Neural cell (in vitro differentiated cells): ENCODE data around the gene AHI1. TPM values are rescaled to one million over a fixed set of nuclear protein-coding genes. Genes with fewer than 3 reads are reported as not detected.

Experiments
- H2AFZ ChIP-seq: fragments of 200-600, 300-800 bp; sonication (generic), shearing (Covaris generic); 2 replicates; pipeline ENCODE4 v1.6.0; 2014; ENCODE audit warnings: low read depth, mild to moderate bottlenecking, antibody characterized with exemption, low read length, moderate library complexity
- H3F3A ChIP-seq: fragments of 200-600 bp; shearing (Covaris generic); 2 replicates; pipeline ENCODE4 v1.6.1; 2016; ENCODE audit warnings: mild to moderate bottlenecking, moderate library complexity, mixed read lengths, antibody characterized with exemption, low read length; ENCODE audit not compliant: insufficient read depth, poor library complexity, severe bottlenecking
- H3K27ac ChIP-seq: fragments of 200-600, 300-800 bp; sonication (generic), shearing (Covaris generic); 2 replicates; pipeline ENCODE4 v1.5.1; 2014; ENCODE audit warnings: mild to moderate bottlenecking, low read length, moderate library complexity
- H3K27me3 ChIP-seq: fragments of 300-800, 200-600 bp; sonication (generic), shearing (Covaris generic); 2 replicates; pipeline ENCODE4 v1.6.0; 2014; ENCODE audit warnings: mild to moderate bottlenecking, low read depth, low read length, moderate library complexity; ENCODE audit not compliant: insufficient read depth
- H3K36me3 ChIP-seq: fragments of 300-800, 200-600 bp; sonication (generic), shearing (Covaris generic); 2 replicates; pipeline ENCODE4 v1.5.1; 2014; ENCODE audit warnings: mild to moderate bottlenecking, antibody characterized with exemption, low read length, moderate library complexity; ENCODE audit not compliant: insufficient read depth
- H3K4me2 ChIP-seq: fragments of 300-800, 200-600 bp; sonication (generic), shearing (Covaris generic); 2 replicates; pipeline ENCODE4 v1.6.0; 2014; ENCODE audit warnings: mild to moderate bottlenecking, low read length
- H3K4me3 ChIP-seq: fragments of 300-800, 200-600 bp; sonication (generic), shearing (Covaris generic); 2 replicates; pipeline ENCODE4 v1.5.1; 2014; ENCODE audit warnings: mild to moderate bottlenecking, low read length, moderate library complexity
- H3K79me2 ChIP-seq: fragments of 200-600 bp; shearing (Covaris generic); replicated peaks from 2 replicates; pipeline ENCODE4 v1.6.0; 2014; ENCODE audit warnings: mild to moderate bottlenecking, low read length, moderate library complexity; ENCODE audit not compliant: insufficient read depth
- H3K9ac ChIP-seq: fragments of 300-800, 200-600 bp; sonication (generic), shearing (Covaris generic); 2 replicates; pipeline ENCODE4 v1.6.1; 2016; ENCODE audit warnings: mild to moderate bottlenecking, low read length, mixed read lengths
- H3K9me2 ChIP-seq: fragments of 200-600 bp; shearing (Covaris generic); 2 replicates; pipeline ENCODE4 v1.6.1; 2016; ENCODE audit warnings: mild to moderate bottlenecking, low read length, mixed read lengths; ENCODE audit not compliant: insufficient read depth
- H3K9me3 ChIP-seq: fragments of 200-600, 300-800 bp; sonication (generic), shearing (Covaris generic); 2 replicates; pipeline ENCODE4 v1.6.1; 2016; ENCODE audit warnings: mild to moderate bottlenecking, mixed run types, low read length, moderate library complexity, mixed read lengths
- H4K20me1 ChIP-seq: fragments of 200-600 bp; shearing (Covaris generic); 2 replicates; pipeline ENCODE4 v1.6.1; 2016; ENCODE audit warnings: mild to moderate bottlenecking, mixed run types; ENCODE audit not compliant: insufficient read depth
- EP300 ChIP-seq: fragments of 450-650 bp; conservative IDR thresholded peaks from 2 replicates; pipeline ENCODE4 v1.6.1; 2014; ENCODE audit warnings: antibody characterized with exemption, mild to moderate bottlenecking, moderate library complexity; ENCODE audit not compliant: poor library complexity, severe bottlenecking
- EZH2 ChIP-seq: fragments of 200-600, 300-800 bp; shearing (Covaris generic), sonication (generic); IDR thresholded peaks from 2 replicates; pipeline ENCODE4 v1.6.1; 2014; ENCODE audit warnings: antibody characterized with exemption, low read length, borderline replicate concordance, mild to moderate bottlenecking; ENCODE audit not compliant: insufficient read depth, poor library complexity, severe bottlenecking
- MXI1 ChIP-seq: fragments of 450-650 bp; conservative IDR thresholded peaks from 2 replicates; pipeline ENCODE4 v1.6.1; 2014; ENCODE audit warnings: antibody characterized with exemption, mild to moderate bottlenecking; ENCODE audit not compliant: poor library complexity, severe bottlenecking
- POLR2AphosphoS5 ChIP-seq: IDR thresholded peaks from 2 replicates; pipeline ENCODE4 v1.6.1; 2012
- RAD21 ChIP-seq: fragments of 450-650 bp; conservative IDR thresholded peaks from 2 replicates; pipeline ENCODE4 v1.6.1; 2014; ENCODE audit warnings: antibody characterized with exemption, mild to moderate bottlenecking, moderate library complexity
- SMC3 ChIP-seq: fragments of 450-650 bp; conservative IDR thresholded peaks from 2 replicates; pipeline ENCODE4 v1.6.1; 2014; ENCODE audit warnings: antibody characterized with exemption, mild to moderate bottlenecking, moderate library complexity; ENCODE audit not compliant: poor library complexity
- TAF1 ChIP-seq: IDR thresholded peaks from 2 replicates; pipeline ENCODE4 v1.6.1; 2012; ENCODE audit warnings: low read depth
- polyA minus RNA-seq: library from RNA; depleted of rRNA, polyadenylated mRNA; stranded (reverse); fragments of >200 nt; gene quantifications from 2 replicates; pipeline ENCODE4 v1.2.3, GENCODE V29; 2014
- polyA plus RNA-seq: library from polyadenylated mRNA; depleted of rRNA; stranded (reverse); fragments of >200 nt; gene quantifications from 2 replicates; pipeline ENCODE4 v1.2.3, GENCODE V29; 2014
- TF ChIP-seq, protein P1 (sequence below): fragments of 450-650 bp; IDR thresholded peaks from 2 replicates; pipeline ENCODE4 v1.5.1; 2014; ENCODE audit warnings: antibody characterized with exemption, mild to moderate bottlenecking, moderate library complexity; ENCODE audit not compliant: poor library complexity, severe bottlenecking
- TF ChIP-seq, protein P2 (sequence below): IDR thresholded peaks from 2 replicates; pipeline ENCODE4 v1.6.1; 2012; ENCODE audit warnings: borderline replicate concordance

AHI1 gene
- polyA plus RNA-seq (54.7 and 58.2 TPM in 2 replicates), polyA minus RNA-seq (41.4 and 56.8 TPM in 2 replicates)

GRCh38 chr6:135497412-135498184 lies at the start of gene AHI1:
TSS of gene AHI1 (minus strand) at chr6:135497740. CDS start at chr6:135492237, 5,503 bp downstream.
- peak within 1 kb of the TSS; percentile 88 for H2AFZ ChIP-seq
- H3K9me3 ChIP-seq = no peaks in the 10 kb centered on the region
- no peaks in the 10 kb centered on the region for H4K20me1 ChIP-seq
- H3K9ac ChIP-seq = peak within 1 kb of the TSS; percentile 84
- no peaks in the 10 kb centered on the region for H3K27me3 ChIP-seq
- H3K4me3 ChIP-seq = peak within 1 kb of the TSS; percentile 96
- H3K36me3 ChIP-seq = no peaks in the 10 kb centered on the region
- H3K79me2 ChIP-seq = peaks cover 8% of the 10 kb centered on the region
- TF ChIP-seq EZH2 (no peak), POLR2AphosphoS5 (peak; percentile 85), MXI1 (peak; percentile 90), TAF1 (peak; percentile 32), EP300 (peak; percentile 62), RAD21 (no peak), SMC3 (no peak)
- TF ChIP-seq, protein P1, sequence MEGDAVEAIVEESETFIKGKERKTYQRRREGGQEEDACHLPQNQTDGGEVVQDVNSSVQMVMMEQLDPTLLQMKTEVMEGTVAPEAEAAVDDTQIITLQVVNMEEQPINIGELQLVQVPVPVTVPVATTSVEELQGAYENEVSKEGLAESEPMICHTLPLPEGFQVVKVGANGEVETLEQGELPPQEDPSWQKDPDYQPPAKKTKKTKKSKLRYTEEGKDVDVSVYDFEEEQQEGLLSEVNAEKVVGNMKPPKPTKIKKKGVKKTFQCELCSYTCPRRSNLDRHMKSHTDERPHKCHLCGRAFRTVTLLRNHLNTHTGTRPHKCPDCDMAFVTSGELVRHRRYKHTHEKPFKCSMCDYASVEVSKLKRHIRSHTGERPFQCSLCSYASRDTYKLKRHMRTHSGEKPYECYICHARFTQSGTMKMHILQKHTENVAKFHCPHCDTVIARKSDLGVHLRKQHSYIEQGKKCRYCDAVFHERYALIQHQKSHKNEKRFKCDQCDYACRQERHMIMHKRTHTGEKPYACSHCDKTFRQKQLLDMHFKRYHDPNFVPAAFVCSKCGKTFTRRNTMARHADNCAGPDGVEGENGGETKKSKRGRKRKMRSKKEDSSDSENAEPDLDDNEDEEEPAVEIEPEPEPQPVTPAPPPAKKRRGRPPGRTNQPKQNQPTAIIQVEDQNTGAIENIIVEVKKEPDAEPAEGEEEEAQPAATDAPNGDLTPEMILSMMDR = peak; percentile 34
- TF ChIP-seq, protein P2, sequence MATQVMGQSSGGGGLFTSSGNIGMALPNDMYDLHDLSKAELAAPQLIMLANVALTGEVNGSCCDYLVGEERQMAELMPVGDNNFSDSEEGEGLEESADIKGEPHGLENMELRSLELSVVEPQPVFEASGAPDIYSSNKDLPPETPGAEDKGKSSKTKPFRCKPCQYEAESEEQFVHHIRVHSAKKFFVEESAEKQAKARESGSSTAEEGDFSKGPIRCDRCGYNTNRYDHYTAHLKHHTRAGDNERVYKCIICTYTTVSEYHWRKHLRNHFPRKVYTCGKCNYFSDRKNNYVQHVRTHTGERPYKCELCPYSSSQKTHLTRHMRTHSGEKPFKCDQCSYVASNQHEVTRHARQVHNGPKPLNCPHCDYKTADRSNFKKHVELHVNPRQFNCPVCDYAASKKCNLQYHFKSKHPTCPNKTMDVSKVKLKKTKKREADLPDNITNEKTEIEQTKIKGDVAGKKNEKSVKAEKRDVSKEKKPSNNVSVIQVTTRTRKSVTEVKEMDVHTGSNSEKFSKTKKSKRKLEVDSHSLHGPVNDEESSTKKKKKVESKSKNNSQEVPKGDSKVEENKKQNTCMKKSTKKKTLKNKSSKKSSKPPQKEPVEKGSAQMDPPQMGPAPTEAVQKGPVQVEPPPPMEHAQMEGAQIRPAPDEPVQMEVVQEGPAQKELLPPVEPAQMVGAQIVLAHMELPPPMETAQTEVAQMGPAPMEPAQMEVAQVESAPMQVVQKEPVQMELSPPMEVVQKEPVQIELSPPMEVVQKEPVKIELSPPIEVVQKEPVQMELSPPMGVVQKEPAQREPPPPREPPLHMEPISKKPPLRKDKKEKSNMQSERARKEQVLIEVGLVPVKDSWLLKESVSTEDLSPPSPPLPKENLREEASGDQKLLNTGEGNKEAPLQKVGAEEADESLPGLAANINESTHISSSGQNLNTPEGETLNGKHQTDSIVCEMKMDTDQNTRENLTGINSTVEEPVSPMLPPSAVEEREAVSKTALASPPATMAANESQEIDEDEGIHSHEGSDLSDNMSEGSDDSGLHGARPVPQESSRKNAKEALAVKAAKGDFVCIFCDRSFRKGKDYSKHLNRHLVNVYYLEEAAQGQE = peak; percentile 43
- H3K4me2 ChIP-seq = peak within 1 kb of the TSS; percentile 53
- no peaks in the 10 kb centered on the region for H3K9me2 ChIP-seq
- H3K27ac ChIP-seq = peak within 1 kb of the TSS; percentile 87
- peaks cover 3% of the 10 kb centered on the region for H3F3A ChIP-seq

DNA sequence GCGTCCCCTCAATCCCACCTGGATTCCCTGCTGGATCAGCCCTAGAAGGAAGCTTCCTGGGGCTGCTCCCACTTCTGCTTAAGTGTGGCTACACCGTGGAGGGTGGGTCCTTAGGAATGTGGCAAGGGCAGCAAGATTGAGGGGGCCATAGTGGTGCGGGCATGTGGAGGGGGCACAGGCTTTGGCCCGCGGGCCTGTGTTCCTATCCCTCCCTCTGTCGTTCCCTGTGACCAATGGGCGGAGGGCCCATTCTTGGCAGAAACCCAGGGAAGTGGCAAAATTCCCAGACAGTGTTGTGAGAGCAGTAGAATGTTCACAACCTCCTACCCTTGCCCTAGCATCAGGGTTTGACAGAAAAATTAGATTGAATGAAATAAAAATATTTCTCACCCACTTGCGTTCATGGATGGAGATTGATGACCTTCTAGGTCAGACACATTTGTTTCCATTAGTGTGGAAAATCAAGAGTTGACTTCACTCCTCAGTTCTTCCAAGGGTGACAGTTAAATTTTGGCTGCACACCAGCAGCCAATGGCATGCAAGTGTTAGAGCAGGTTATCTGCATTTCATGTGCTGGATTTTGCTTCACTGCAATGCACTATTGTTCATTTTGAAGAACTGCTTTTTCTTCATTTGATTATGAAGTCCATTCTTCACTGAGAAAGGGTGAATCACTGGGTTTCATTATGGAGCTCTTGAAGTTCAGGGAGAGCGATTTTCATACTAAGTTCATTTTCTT lies 49.3 kb upstream of the AHI1 start:
- Histone ChIP-seq H2AFZ (no peak overlapping the region), H3K27me3 (no peaks in the 10 kb centered on the region), H3K79me2 (no peaks in the 10 kb centered on the region), H3K9me2 (no peaks in the 10 kb centered on the region), H3K36me3 (no peaks in the 10 kb centered on the region), H3K4me2 (no peak overlapping the region), H3K27ac (no peak overlapping the region), H3K9me3 (no peaks in the 10 kb centered on the region), H4K20me1 (no peaks in the 10 kb centered on the region), H3K9ac (no peak overlapping the region), H3F3A (no peaks in the 10 kb centered on the region), H3K4me3 (no peak overlapping the region)
- TF ChIP-seq, protein P2 = no peak
- TF ChIP-seq TAF1 (no peak), POLR2AphosphoS5 (no peak), EZH2 (no peak)
